ENCODE results near the gene ZNF438.
"Not testable (repeated sequence)": the region's sequence is repeated elsewhere in the genome, so short reads cannot be mapped to it uniquely, and the experiment has no call there.

The ZNF438 gene

DNA sequence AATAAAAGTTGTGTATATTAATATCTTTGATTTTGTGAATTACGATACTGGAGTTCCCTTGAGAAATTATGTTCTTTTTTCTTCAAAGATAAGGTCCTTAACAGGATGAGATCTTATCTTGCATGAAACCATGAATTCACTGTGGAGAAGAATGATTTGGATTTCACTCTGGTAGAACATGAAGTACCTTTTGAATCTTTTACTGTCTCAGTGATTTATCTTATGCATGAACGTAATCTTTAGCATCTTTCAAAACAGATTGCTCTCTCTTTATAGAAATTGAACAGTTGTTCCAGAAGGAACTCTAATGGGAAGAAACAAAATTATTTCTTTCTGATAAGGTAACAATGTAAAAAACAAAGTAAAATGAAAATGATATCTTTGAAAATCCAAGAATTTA, 11.0 kb upstream of the ZNF438 start:
- DNase-seq: no peak

DNA sequence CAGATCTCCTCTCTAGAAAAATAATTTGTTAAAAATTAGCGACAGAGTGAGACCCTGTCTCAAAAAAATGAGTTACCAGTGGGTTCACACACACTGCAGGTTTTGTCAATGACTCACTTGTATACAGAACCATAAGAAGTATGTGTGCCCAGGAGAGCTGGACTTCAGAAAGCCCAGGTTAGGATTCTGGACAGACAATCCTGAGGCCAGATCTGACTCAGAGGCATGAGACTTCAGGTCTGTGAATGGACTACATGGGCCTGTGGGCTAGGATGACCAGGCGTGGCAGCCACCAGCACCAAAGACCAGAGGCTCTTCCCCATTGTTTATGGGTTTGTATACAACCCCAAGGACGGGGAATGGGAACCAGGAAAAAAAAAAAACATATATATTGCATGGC, 9.3 kb upstream of the ZNF438 start:
- no peak for DNase-seq

DNA sequence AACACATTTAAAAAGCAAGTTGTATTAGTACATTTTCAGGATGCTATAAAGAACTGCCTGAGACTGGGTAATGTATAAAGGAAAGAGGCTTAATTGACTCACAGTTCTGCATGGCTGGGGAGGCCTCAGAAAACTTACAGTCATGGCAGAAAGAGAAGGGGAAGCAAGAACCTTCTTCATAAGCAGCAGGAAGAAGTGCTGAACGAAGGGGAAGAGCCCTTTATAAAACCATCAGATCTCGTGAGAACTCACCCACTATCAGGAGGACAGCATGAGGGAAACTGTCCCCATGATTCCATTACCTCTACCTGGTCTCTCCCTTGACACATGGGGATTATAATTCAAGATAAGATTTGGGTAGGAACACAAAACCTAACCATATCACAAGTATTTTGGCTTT, 7.3 kb upstream of the ZNF438 start:
- not testable (repeated sequence) for DNase-seq

DNA sequence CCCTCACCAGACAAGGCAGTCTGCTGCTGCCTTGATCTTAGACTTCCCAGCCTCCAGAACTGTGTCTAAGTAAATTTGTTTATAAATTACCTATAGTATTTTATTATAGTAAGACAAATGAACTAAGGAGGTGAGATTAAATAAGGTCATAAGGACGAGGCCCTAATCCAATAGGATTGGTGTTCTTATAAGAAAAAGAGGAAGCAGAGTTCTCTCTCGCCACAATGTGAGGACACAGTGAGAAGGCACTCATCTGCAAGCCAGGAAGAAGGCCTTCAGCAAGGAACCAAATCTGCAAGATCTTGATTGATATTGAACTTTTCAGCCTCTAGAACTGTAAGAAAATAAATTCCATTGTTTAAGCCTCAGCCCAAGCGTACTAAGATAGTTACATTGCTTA, 6.1 kb upstream of the ZNF438 start:
- no peak for DNase-seq

DNA sequence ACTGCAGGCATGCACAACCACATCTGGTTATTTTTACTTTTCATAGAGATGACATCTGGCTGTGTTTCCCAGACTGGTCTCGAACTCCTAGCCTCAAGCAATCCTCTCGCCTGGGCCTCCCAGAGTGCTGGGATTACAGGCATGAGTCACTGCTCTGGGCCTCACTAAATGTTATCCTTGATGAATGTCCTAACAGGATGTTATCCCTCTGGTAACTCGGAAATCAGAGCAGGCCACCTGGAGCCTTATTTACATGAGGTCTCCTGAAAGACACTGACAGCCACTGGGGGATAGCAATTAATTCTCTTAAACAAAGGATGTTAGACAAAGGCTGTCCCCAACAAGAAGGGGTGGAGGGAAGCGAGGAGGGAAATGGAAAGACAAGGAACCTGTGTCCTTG, 4.5 kb upstream of the ZNF438 start:
- DNase-seq: no peak

DNA sequence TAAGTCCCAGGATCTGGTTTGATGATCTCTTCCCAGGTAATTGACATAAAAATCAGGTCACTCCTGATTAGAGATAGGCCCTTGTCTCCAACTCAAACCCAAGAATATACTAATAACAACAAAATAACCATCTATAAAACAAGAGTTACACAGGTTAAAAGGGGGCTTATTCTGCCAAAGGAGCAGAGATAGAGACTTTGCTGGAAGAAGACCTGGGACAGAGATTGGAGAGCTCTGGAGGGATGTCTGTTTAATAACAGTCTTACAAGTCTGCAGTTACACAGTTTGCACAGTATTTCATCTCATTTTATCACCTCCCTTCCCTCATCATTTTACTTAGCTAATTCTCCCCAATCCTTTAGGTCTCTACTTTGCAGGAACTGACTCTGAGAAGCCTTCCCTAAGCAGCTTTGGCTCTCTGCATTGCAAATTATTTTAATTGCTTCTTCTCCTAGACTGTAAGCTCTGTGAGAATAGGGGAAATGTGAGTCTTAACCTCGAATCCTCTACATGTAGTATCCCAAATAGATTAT, 3.7 kb upstream of the ZNF438 start:
- no peak for DNase-seq

DNA sequence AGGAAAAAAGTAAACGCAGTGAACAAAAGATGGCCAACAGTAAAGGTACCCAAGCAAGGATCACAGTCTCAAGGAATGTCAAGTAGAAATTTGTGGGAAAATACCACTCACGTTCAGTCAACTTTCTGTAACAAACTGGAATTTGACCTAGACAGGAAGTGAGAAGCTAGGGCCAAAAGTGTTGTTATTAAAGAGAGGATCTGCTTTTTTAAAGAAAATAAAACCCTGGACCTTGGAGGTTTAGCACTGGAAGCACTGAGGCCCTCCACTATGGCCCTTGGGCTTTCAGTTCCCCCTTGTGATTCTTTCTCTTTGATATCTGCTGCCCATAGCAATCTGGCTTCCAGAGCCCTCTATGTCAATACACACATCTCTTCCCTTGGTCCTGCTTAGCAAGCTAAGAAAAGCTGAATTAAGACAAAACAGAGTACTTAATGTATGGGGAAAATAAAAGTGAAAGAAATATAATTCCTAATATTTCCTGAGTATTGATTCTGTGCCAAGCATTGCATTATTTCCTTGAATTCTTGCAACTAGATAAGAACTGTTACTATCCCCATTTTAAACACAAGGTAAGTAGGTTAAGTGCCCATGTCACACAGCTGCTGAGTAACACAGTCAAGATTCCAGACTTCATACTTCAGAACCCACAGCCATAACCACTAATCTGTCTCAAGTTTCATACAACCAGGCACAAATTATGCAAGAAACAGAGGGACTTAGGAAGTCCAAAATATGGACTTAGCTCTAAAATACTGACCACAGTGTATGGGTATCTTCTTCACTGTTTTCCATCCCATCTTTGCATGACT, 2.6 kb upstream of the ZNF438 start:
- DNase-seq: no peak

DNA sequence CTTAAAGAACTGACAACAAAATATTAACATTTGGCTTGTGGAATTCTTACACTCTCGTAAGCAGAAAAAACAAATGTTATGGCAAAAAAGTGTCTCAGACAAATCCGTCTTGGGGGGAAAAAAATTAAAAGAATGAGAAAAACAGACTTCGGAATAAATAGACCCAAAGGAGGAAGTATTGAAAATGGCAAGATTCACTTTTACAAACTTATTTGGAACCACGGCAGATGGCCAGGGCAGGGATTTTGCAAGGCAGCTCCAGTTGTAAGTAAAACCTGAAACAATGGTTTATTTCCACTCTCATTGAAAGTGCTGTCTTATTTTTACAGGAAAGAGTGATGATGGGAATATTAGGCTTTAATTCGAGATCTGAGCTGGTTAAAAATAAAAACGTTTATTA, 1.5 kb upstream of the ZNF438 start:
- no peak for DNase-seq

DNA sequence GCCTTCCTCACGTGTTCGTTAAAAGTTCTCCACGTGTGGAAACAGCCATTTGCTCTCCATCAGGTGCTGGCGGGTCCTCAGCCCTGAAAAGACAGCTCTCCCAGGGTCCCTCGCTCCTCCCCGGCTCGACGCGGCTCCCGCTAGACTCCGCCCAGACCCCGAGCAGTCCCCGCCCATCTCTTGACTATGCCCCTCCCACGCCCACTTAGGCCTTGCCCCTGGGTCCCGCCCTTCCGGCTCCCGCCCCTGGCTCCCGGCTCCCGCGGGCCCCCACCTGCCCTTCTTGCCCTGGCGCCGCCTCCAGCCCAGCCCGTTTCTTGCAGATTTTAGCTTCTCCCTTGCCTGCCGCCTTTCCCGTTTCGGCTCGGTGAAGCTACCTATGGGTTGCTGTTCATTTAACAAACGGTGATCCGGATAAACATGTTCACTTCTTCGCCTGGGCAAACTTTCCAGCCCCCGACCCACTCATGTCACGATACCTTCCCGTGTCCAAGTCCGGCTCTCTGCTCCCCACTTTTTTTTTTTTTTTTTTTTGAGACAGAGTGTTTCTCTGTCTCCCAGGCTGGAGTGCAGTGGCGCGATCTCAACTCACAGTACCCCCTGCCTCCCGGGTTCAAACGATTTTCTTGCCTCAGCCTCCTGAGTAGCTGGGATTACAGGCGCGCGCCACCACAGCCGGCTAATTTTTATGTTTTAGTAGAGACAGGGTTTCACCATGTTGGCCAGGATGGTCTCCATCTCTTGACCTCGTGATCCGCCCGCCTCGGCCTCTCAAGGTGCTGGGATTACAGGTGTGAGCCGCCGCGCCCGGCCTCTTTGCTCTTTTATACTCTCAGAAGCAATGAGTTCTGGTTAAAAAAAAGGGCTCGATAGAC, 830 bp upstream of the ZNF438 start:
- DNase-seq: peak; percentile 57 to 97 (median 92)

DNA sequence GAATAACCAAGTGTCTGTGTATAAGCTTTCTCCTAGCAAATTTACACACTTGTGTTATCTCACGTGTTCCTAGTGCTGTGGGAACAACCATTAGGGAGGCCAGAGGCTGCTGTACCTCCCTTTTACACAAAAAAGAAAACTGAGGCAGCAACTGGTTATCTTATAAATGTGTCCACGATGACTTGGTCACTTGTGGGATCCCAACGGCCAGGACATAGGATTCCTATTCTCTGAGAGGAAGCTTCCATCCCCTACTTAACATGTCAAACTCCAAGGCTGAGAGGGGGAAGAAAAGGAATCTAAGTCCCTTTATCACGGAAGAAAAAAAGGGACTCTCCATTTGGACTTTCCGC, 484 bp downstream of the ZNF438 start:
- peak in 1 of 58 donors; percentile 54 for DNase-seq

DNA sequence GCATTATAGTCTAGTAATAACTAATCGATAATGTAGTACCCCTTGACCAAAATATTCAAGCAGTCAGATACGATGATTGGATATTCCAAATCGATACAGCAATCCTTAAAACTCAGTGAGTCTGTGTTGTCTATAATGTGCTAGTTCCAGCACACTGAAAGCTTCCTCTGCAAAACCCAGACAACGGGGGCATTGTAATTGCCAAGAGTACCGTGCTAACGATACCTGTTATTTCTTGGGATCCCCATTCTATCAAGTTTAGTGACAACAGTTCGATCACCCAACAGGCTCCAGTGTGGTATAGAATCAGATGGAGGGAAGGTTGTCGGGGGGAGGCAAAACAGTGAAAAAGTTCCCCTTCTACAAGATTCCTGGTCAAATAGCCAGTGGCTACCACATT, 865 bp downstream of the ZNF438 start:
- DNase-seq: no peak

DNA sequence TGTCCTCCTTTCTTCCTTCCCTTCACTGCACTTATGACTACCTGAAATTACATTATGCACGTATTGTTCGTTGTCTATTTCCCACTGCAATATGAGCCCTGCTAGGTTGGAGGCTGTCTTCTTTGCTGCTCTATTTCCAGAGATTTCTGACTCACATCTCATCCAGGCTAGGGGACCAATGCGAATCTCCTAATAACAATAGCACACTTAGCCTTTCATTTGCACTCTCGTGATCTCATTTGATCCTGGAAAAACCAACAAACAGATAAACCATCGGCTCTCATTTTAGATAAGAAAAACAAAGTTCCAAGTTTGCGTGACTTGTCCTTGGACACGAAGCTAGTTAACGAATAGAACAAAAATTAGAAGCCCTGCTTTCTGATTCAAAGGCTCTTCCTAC, 1.4 kb downstream of the ZNF438 start:
- DNase-seq: no peak

DNA sequence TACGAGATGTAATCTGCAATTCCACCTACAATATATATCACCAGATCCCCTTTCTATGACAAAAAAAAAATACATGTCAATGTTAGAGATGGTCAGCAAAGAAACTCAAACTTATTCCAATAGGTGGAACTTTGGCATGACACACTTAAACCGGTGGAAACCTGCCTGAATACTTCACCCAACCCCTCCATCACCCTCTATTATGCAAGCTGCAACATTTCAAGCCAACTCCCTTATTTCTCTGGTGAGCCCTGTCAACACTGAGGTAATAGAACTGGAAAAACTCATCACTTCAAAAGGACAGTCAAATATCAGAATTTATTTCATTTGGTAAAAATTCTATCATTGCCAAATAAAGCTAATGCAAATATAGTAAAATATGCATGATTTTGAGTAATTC, 3.6 kb downstream of the ZNF438 start:
- DNase-seq: no peak

DNA sequence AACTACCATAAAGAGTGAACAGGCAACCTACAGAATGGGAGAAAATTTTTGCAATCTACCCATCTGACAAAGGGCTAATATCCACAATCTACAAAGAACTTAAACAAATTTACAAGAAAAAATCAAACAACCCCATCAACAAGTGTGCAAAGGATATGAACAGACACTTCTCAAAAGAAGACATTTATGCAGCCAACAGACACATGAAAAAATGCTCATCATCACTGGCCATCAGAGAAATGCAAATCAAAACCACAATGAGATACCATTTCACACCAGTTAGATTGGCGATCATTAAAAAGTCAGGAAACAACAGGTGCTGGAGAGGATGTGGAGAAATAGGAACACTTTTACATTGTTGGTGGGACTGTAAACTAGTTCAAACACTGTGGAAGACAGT, 5.4 kb downstream of the ZNF438 start:
- not testable (repeated sequence) for DNase-seq

DNA sequence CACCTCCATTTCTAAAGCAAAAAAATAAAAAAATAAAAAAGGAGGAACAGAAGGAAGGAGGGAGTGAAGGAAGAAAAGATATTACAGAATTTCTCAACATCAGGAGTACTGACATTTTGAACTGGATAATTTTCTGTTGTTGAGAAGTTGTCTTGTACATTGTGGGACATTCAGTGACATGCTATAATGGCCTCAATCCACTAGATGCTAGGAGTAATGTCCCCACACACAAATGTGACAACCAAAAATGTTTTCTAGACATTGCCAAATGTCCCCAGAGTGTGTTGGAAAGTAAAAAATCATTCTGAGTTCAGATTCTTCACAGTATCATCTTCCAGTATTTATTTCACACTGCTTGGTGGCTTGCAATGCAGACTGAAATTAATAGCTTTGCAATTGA, 6.5 kb downstream of the ZNF438 start:
- no peak for DNase-seq

DNA sequence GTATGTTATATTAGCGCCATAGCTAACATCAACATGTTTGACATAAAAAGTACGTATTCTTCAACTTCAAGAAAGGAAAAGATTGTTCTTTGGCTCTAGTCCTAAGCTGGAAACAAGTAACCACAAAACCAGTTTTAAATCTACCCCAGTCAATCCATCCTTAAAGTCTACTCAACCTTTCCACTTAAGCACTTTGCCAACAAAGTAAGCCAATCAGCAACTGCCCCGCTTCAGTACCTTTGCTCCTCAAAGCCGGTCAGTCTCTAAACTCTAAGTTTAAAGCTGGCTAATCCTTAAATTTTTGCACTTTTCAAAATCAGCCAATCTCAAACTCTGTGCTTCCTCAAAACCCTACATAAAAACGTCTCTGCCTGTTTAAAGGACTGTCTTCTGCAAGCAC, 8.1 kb downstream of the ZNF438 start:
- DNase-seq: no peak

DNA sequence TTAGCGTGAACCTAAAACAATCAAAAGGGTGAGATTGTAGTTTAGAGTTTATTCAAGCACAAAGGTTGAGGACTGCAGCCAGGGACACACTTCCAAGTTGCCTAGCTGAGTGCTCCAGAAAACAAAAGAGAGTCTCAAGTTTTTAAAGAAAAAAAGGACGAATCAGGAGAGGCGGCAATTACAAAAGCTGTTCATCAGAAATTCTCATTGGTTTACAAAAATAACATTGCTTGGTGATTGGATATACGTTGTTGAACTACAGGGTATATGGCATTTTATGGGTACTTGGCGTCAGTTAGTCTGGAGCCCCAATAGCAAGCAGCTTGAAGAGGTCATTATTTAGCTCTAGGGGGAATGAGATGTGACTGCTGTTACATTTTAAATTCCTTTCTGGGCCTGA, 11.5 kb downstream of the ZNF438 start:
- DNase-seq: peak in 4 of 58 donors; percentile 2 to 26 (median 6)

DNA sequence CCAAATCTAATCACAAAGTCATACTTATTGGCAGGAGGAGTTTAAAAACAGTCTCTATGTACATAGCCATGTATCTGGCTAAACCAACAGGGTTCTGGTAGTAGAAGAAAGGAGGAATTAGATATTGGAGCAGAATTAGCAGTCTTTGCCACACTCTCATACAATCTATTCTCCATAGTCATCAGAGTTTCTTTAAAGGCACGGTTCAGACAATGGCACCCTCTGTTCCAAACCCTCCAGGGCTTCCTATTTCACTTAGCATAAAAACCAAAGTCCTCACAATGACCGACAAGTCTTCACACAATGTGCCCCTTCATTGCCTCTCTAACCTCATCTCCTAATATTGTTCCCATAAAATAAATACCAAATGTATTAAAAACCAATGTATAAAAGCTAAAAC, 12.7 kb downstream of the ZNF438 start:
- peak in 3 of 58 donors; percentile 2 to 11 (median 9) for DNase-seq

DNA sequence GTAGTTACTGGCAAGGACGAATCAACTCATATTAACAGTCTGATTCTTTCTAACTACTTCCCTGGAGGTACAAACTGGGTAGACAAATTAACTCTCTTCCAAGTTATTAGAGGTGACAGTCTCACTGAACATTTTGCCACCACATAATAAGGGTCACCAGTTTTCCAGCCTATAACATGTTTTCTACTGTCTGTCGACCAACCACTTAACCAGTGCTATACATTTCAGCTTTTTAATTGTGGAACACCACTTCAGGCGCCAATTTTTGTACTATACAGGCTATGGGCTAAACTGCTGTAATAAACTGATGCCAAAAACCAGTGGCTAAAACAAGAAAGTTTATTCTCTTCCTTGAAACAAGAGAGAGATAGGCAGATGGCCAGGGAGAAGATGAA, 13.3 kb downstream of the ZNF438 start:
- no peak for DNase-seq

DNA sequence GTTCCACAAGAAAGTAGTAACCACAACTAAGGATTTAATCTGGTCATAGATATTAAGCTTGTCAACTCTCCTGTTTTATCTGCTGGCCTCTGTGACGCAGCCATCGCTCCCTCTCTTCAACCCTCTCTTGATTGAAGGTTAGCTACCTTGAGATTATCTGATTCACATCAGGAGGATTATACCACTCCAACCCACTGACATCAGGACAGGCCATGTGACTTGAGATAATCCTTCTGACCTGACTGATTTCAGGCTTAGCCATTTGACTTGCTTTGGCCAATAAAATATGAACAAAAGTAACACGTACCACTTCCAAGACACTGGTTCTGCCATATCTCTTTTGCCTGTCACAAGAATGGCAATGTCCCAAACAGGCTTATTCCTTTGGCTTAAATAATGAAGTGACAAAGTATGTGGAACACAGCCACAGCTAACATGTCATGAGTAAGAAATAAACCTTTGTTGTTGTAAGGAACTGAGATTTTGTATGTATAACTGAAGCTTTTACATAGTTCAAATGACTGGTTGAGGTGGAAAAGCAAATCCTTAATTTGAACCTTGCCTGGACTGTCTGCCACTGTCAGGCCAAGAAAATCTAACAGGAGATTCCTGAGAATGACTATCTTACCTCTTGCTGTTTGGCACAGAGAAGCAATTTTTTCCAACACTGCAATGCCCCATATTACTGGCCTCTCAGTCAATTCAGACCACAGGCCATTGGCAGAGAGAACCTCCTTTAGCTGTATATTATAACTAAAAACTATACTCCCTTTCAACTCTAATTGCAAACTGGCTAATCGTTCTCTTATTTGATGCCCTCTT, 13.9 kb downstream of the ZNF438 start:
- DNase-seq: no peak

DNA sequence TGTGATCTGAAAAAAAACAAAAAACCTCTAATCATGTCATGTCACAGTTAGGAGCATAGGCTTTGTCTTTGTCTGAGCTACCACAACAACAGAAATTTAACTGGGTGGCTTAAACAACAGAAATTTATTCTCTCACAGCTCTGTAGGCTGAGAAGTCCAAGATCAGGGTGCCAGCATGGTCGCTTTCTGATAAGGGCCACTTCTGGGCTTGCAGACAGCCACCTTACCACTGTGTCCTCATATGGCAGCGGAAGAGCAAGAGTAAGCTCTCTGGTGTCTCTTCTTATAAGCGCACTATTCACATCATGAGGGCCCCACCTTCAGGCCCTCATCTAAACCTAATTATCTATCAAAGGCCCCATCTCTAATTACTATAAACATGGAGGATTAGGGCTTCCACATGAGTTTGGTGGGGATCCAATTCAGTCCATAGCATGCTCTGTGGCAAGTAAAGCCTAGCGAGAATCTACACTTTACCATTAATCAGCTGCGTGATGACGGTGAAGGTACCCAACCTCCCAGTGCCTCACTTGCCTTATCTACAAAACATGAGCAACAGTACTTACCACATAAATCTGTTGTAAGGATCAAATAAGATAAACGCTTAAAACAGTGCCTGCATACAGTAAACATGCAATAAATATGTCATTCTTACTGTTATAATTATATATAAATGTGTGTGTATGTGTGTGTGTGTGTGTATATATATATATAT, 17.3 kb downstream of the ZNF438 start:
- DNase-seq: no peak
